Subcutaneous abdominal adipose tissue (tissue), 5 donors: ENCODE results near the gene MRPL38.

Experiments
- H3K27ac ChIP-seq: one replicate; pipeline ENCODE4 v1.7.0; 2013; ENCODE audit warnings: low read depth, mild to moderate bottlenecking, inconsistent platforms, low read length, moderate library complexity
- H3K27me3 ChIP-seq, 5 donors: one replicate each; pipeline ENCODE4 v1.7.0; 2013; ENCODE audit warnings: low read length in 5 of 5, inconsistent platforms in 1 of 5; ENCODE audit not compliant: control insufficient read depth in 5 of 5, insufficient read depth in 4 of 5
- H3K36me3 ChIP-seq, 5 donors: one replicate each; pipeline ENCODE4 v1.7.0; 2013; ENCODE audit warnings: low read length in 5 of 5; ENCODE audit not compliant: control insufficient read depth in 5 of 5, insufficient read depth in 5 of 5
- H3K4me1 ChIP-seq, 5 donors: one replicate each; pipeline ENCODE4 v1.7.0; 2013; ENCODE audit warnings: low read length in 5 of 5, mild to moderate bottlenecking in 3 of 5, moderate library complexity in 1 of 5; ENCODE audit not compliant: control insufficient read depth in 5 of 5, insufficient read depth in 5 of 5
- H3K4me3 ChIP-seq, 5 donors: one replicate each; pipeline ENCODE4 v1.7.0; 2013; ENCODE audit warnings: low read length in 5 of 5, low read depth in 1 of 5
- H3K9ac ChIP-seq, 5 donors: one replicate each; pipeline ENCODE4 v1.7.0; 2013; ENCODE audit warnings: low read length in 5 of 5, mild to moderate bottlenecking in 4 of 5, moderate library complexity in 3 of 5
- H3K9me3 ChIP-seq, 5 donors: one replicate each; pipeline ENCODE4 v1.7.0; 2013; ENCODE audit warnings: low read length in 5 of 5; ENCODE audit not compliant: control insufficient read depth in 5 of 5
- donor health status: healthy.
- donor health status: healthy.
- donor health status: healthy.
- donor health status: healthy.
- donor health status: healthy.

Gene MRPL38

GRCh38 chr17:75933808-75934207 lies 29.1 kb upstream of the MRPL38 start:
- H3K27me3 ChIP-seq, result no peaks in the 10 kb centered on the region
- no peak overlapping the region for H3K9ac ChIP-seq
- H3K27ac ChIP-seq, result no peak overlapping the region
- H3K9me3 ChIP-seq, result no peaks in the 10 kb centered on the region
- H3K4me3 ChIP-seq, result no peak overlapping the region
- H3K36me3 ChIP-seq, result no peaks in the 10 kb centered on the region
- no peaks in the 10 kb centered on the region for H3K4me1 ChIP-seq

GRCh38 chr17:75932852-75933251 lies 28.2 kb upstream of the MRPL38 start:
- H3K27ac ChIP-seq, result no peak overlapping the region
- H3K27me3 ChIP-seq, result no peaks in the 10 kb centered on the region
- no peak overlapping the region for H3K9ac ChIP-seq

GRCh38 chr17:75931062-75931461 lies 26.4 kb upstream of the MRPL38 start:
- Histone ChIP-seq H3K4me1 (no peaks in the 10 kb centered on the region), H3K36me3 (peaks cover 0 to 7% (median 5%) of the 10 kb centered on the region in 5 donors), H3K4me3 (no peak overlapping the region), H3K27ac (no peak overlapping the region), H3K9me3 (no peaks in the 10 kb centered on the region), H3K9ac (no peak overlapping the region), H3K27me3 (no peaks in the 10 kb centered on the region)

More at GRCh38 chr17:75932852-75933251, 28.2 kb upstream of the MRPL38 start:
- Histone ChIP-seq H3K4me3 (no peak overlapping the region), H3K36me3 (peaks cover 0 to under 1% (median 0%) of the 10 kb centered on the region in 5 donors), H3K9me3 (no peaks in the 10 kb centered on the region), H3K4me1 (no peaks in the 10 kb centered on the region)

GRCh38 chr17:75927286-75927922 lies 22.7 kb upstream of the MRPL38 start:
- Histone ChIP-seq H3K4me1 (no peaks in the 10 kb centered on the region), H3K9ac (no peak overlapping the region), H3K27ac (no peak overlapping the region), H3K27me3 (no peaks in the 10 kb centered on the region), H3K4me3 (no peak overlapping the region), H3K36me3 (peaks cover 0 to 23% (median 15%) of the 10 kb centered on the region in 5 donors), H3K9me3 (no peaks in the 10 kb centered on the region)

- Histone ChIP-seq H3K4me3 (no peak overlapping the region), H3K36me3 (peaks cover 0 to 23% (median 20%) of the 10 kb centered on the region in 5 donors), H3K27ac (no peak overlapping the region), H3K4me1 (peaks cover 0 to 5% (median 0%) of the 10 kb centered on the region in 5 donors), H3K9ac (no peak overlapping the region), H3K9me3 (no peaks in the 10 kb centered on the region), H3K27me3 (no peaks in the 10 kb centered on the region)
These were observed 21.8 kb upstream of the MRPL38 start for GRCh38 chr17:75926456-75926855.

- H3K9ac ChIP-seq, result no peak overlapping the region
- no peak overlapping the region for H3K4me3 ChIP-seq
- peaks cover 0 to 5% (median 0%) of the 10 kb centered on the region in 5 donors for H3K4me1 ChIP-seq
- H3K27me3 ChIP-seq, result no peaks in the 10 kb centered on the region
- no peak overlapping the region for H3K27ac ChIP-seq
- H3K9me3 ChIP-seq, result no peaks in the 10 kb centered on the region
- peaks cover 0 to 23% (median 20%) of the 10 kb centered on the region in 5 donors for H3K36me3 ChIP-seq
These were observed 21.2 kb upstream of the MRPL38 start for GRCh38 chr17:75925912-75926311.

- Histone ChIP-seq H3K4me1 (peaks cover 0 to 5% (median 0%) of the 10 kb centered on the region in 5 donors), H3K36me3 (peaks cover 0 to 27% (median 20%) of the 10 kb centered on the region in 5 donors), H3K27me3 (no peaks in the 10 kb centered on the region), H3K4me3 (no peak overlapping the region), H3K9ac (no peak overlapping the region), H3K27ac (no peak overlapping the region), H3K9me3 (no peaks in the 10 kb centered on the region)
These were observed 20.4 kb upstream of the MRPL38 start for GRCh38 chr17:75925103-75925502.

- peaks cover 0 to 37% (median 24%) of the 10 kb centered on the region in 5 donors for H3K36me3 ChIP-seq
- H3K9me3 ChIP-seq, result no peaks in the 10 kb centered on the region
These were observed 18.5 kb upstream of the MRPL38 start for GRCh38 chr17:75922963-75923874.

GRCh38 chr17:75922173-75922961 lies 17.7 kb upstream of the MRPL38 start:
- Histone ChIP-seq H3K9ac (no peak overlapping the region), H3K9me3 (no peaks in the 10 kb centered on the region), H3K4me1 (peaks cover 0 to 5% (median 0%) of the 10 kb centered on the region in 5 donors), H3K27me3 (no peaks in the 10 kb centered on the region), H3K4me3 (no peak overlapping the region), H3K27ac (no peak overlapping the region), H3K36me3 (peaks cover 0 to 45% (median 29%) of the 10 kb centered on the region in 5 donors)

More at GRCh38 chr17:75922963-75923874, 18.5 kb upstream of the MRPL38 start:
- Histone ChIP-seq H3K27me3 (no peaks in the 10 kb centered on the region), H3K4me1 (peaks cover 0 to 5% (median 0%) of the 10 kb centered on the region in 5 donors), H3K9ac (no peak overlapping the region), H3K27ac (no peak overlapping the region), H3K4me3 (no peak overlapping the region)
